HepG2 (cell line): ENCODE results near the gene PAFAH1B1. TPM values are rescaled to one million over a fixed set of nuclear protein-coding genes. Genes with fewer than 3 reads are reported as not detected.
A peak's percentile ranks its signal among the peaks of the same experiment; 100 is the strongest.

ENCODE experiments used
- FOSL2 ChIP-seq: sonication (generic); formaldehyde crosslinking; IDR thresholded peaks from 2 replicates; pipeline ENCODE4 v1.4.0; 2020; ENCODE audit warnings: missing genetic modification reagents
- HDAC2 ChIP-seq: sonication (generic); formaldehyde crosslinking; IDR thresholded peaks from 2 replicates; pipeline ENCODE4 v1.4.0; 2020; ENCODE audit warnings: missing genetic modification reagents
- HNRNPK ChIP-seq: fragments of 200-400 bp; formaldehyde crosslinking; IDR thresholded peaks from 2 replicates; pipeline ENCODE4 v1.6.1; 2018; ENCODE audit warnings: low read length, low read depth, moderate library complexity, mild to moderate bottlenecking; ENCODE audit not compliant: poor library complexity, severe bottlenecking
- IRX3 ChIP-seq: sonication (generic); formaldehyde crosslinking; IDR thresholded peaks from 2 replicates; pipeline ENCODE4 v1.8.1; 2023; ENCODE audit warnings: mild to moderate bottlenecking, low read depth, missing genetic modification reagents, borderline replicate concordance
- MAZ ChIP-seq, 2 experiments: sonication (generic) in 1 of 2; formaldehyde crosslinking in 1 of 2; IDR thresholded peaks; 2 replicates each; pipeline versions ENCODE4 v1.5.0 to v1.6.1; 2012 to 2020; ENCODE audit warnings: low read depth in 2 of 2, mild to moderate bottlenecking in 2 of 2, borderline replicate concordance in 1 of 2, improper control_type of control experiment in 1 of 2, low read length in 1 of 2, missing genetic modification reagents in 1 of 2, moderate library complexity in 1 of 2
- MBNL3 ChIP-seq: fragments of 250-450 bp; sonication (Bioruptor Pico); conservative IDR thresholded peaks from 2 replicates; pipeline ENCODE4 v1.8.0; 2022; ENCODE audit warnings: mild to moderate bottlenecking, inconsistent platforms
- MXI1 ChIP-seq: IDR thresholded peaks from 3 replicates; pipeline ENCODE4 v1.6.1; 2012; ENCODE audit warnings: low read depth, low read length, inconsistent platforms, borderline replicate concordance
- MZF1 ChIP-seq: sonication (generic); formaldehyde crosslinking; IDR thresholded peaks from 2 replicates; pipeline ENCODE4 v1.8.1; 2023; ENCODE audit warnings: mild to moderate bottlenecking, missing genetic modification reagents, borderline replicate concordance
- PAF1 ChIP-seq: IDR thresholded peaks from 2 replicates; pipeline ENCODE4 v1.6.1; 2016; ENCODE audit warnings: missing genetic modification reagents, missing compliant biosample characterization
- PHF20 ChIP-seq: sonication (generic); formaldehyde crosslinking; IDR thresholded peaks from 2 replicates; pipeline ENCODE4 v1.5.0; 2020; ENCODE audit warnings: mild to moderate bottlenecking, missing genetic modification reagents
- RARA ChIP-seq: IDR thresholded peaks from 2 replicates; pipeline ENCODE4 v1.6.1; 2016; ENCODE audit warnings: missing genetic modification reagents, missing compliant biosample characterization
- SIX4 ChIP-seq: sonication (generic); formaldehyde crosslinking; IDR thresholded peaks from 2 replicates; pipeline ENCODE4 v1.4.0; 2020; ENCODE audit warnings: missing genetic modification reagents
- SP5 ChIP-seq: IDR thresholded peaks from 2 replicates; pipeline ENCODE4 v1.6.1; 2016; ENCODE audit warnings: low read depth, borderline replicate concordance
- ZNF160 ChIP-seq: sonication (generic); formaldehyde crosslinking; IDR thresholded peaks from 2 replicates; pipeline ENCODE4 v1.8.0; 2022; ENCODE audit warnings: mild to moderate bottlenecking, inconsistent platforms, missing genetic modification reagents
- ZNF260 ChIP-seq: sonication (generic); formaldehyde crosslinking; IDR thresholded peaks from 2 replicates; pipeline ENCODE4 v1.4.0; 2020; ENCODE audit warnings: missing genetic modification reagents, low read depth, mild to moderate bottlenecking, borderline replicate concordance
- ZNF3 ChIP-seq: IDR thresholded peaks from 2 replicates; pipeline ENCODE4 v1.7.0; 2017; ENCODE audit warnings: inconsistent platforms
- ZNF343 ChIP-seq: sonication (generic); formaldehyde crosslinking; IDR thresholded peaks from 2 replicates; pipeline ENCODE4 v1.4.0; 2020; ENCODE audit warnings: mild to moderate bottlenecking, missing genetic modification reagents
- ZNF720 ChIP-seq: sonication (generic); formaldehyde crosslinking; IDR thresholded peaks from 2 replicates; pipeline ENCODE4 v1.4.0; 2020; ENCODE audit warnings: missing genetic modification reagents
- polyA plus RNA-seq, 8 experiments: library from polyadenylated mRNA; depleted of rRNA in 3 of 8; stranded (reverse) in 7 of 8; unstranded in 1 of 8; fragments of >200 nt; fragmentation: Illumina TruSeq in 4 of 8; extraction: Trizol in 4 of 8; gene quantifications; 2 replicates each; pipeline versions ENCODE4 v1.2.1 to v1.2.3, GENCODE V29; 2011 to 2016; ENCODE audit warnings: low read depth in 4 of 8, missing spikeins in 1 of 8, mixed read lengths in 1 of 8; ENCODE audit not compliant: insufficient read depth in 1 of 8
- total RNA-seq, 5 experiments: library from RNA; depleted of rRNA; stranded (reverse); fragments of >200 nt; fragmentation: Illumina TruSeq; extraction: Trizol; gene quantifications; 2 replicates each; pipeline ENCODE4 v1.2.3, GENCODE V29; 2016; ENCODE audit warnings: low read depth in 1 of 5
- TF ChIP-seq, protein P1 (sequence below): sonication (generic); formaldehyde crosslinking; IDR thresholded peaks from 2 replicates; pipeline ENCODE4 v1.4.0; 2020; ENCODE audit warnings: missing genetic modification reagents
- TF ChIP-seq, protein P2 (sequence below): sonication (generic); formaldehyde crosslinking; IDR thresholded peaks from 2 replicates; pipeline ENCODE4 v1.4.0; 2020; ENCODE audit warnings: missing genetic modification reagents
- TF ChIP-seq, protein P3 (sequence below): sonication (generic); formaldehyde crosslinking; IDR thresholded peaks from 2 replicates; pipeline ENCODE4 v1.9.0; 2022; ENCODE audit warnings: low read depth, missing genetic modification reagents
- TF ChIP-seq, protein P4 (sequence below): fragments of 450-650 bp; IDR thresholded peaks from 2 replicates; pipeline ENCODE4 v1.6.1; 2017

Gene PAFAH1B1
- total and polyA plus RNA-seq, 2 of the 13 experiments (the other 11 are each of a cell fraction or from before 2014, with no cell fraction given): 46.0 to 64.9 TPM

DNA sequence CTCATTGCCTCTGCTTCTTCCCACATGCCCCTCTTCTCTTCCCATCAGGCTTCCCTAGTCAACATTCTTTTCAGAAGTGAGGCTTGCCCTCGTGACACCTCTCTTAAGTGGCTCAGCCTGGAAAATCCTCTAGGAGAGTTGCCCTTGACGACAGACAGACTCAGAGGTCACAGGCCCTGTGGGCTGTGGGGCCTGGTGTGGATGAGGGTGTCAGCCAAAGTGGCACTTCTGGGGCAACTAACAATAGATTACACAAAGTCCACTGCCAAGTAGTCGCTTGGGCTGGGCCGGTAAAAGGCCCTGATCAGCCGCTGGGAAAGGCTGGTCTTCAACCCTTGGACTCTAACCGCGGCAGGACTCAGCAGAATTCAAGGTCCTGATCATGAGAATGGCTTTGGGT lies 48.1 kb upstream of the PAFAH1B1 start (continued):
- no peak for TF ChIP-seq MAZ (IDR thresholded peaks at IDR 0.05; ENCODE audit: borderline replicate concordance, low read depth, low read length)
- TF ChIP-seq MAZ (CRISPR knock-in tag; IDR thresholded peaks at IDR 0.05; ENCODE audit: low read depth): no peak
- TF ChIP-seq RARA: no peak
- no peak for TF ChIP-seq ZNF720 (CRISPR knock-in tag)
- TF ChIP-seq ZNF3 (CRISPR knock-in tag): no peak
- TF ChIP-seq, protein P1, sequence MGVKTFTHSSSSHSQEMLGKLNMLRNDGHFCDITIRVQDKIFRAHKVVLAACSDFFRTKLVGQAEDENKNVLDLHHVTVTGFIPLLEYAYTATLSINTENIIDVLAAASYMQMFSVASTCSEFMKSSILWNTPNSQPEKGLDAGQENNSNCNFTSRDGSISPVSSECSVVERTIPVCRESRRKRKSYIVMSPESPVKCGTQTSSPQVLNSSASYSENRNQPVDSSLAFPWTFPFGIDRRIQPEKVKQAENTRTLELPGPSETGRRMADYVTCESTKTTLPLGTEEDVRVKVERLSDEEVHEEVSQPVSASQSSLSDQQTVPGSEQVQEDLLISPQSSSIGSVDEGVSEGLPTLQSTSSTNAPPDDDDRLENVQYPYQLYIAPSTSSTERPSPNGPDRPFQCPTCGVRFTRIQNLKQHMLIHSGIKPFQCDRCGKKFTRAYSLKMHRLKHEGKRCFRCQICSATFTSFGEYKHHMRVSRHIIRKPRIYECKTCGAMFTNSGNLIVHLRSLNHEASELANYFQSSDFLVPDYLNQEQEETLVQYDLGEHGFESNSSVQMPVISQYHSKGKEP (CRISPR knock-in tag): no peak
- TF ChIP-seq MBNL3 (CRISPR knock-in tag): no peak
- no peak for TF ChIP-seq MZF1 (CRISPR knock-in tag)
- TF ChIP-seq PHF20 (CRISPR knock-in tag): no peak
- no peak for TF ChIP-seq HNRNPK
- TF ChIP-seq, protein P2, sequence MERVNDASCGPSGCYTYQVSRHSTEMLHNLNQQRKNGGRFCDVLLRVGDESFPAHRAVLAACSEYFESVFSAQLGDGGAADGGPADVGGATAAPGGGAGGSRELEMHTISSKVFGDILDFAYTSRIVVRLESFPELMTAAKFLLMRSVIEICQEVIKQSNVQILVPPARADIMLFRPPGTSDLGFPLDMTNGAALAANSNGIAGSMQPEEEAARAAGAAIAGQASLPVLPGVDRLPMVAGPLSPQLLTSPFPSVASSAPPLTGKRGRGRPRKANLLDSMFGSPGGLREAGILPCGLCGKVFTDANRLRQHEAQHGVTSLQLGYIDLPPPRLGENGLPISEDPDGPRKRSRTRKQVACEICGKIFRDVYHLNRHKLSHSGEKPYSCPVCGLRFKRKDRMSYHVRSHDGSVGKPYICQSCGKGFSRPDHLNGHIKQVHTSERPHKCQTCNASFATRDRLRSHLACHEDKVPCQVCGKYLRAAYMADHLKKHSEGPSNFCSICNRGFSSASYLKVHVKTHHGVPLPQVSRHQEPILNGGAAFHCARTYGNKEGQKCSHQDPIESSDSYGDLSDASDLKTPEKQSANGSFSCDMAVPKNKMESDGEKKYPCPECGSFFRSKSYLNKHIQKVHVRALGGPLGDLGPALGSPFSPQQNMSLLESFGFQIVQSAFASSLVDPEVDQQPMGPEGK (CRISPR knock-in tag): no peak
- TF ChIP-seq HDAC2 (CRISPR knock-in tag): 0 out of 2 replicates have a peak, but pooled peaks have one; percentile 26
- no peak for TF ChIP-seq ZNF260 (CRISPR knock-in tag)
- TF ChIP-seq MXI1: no peak; the same call in 2 of the 3 replicates
- TF ChIP-seq SIX4 (CRISPR knock-in tag): no peak
- no peak for TF ChIP-seq ZNF343 (CRISPR knock-in tag)
- TF ChIP-seq, protein P3, sequence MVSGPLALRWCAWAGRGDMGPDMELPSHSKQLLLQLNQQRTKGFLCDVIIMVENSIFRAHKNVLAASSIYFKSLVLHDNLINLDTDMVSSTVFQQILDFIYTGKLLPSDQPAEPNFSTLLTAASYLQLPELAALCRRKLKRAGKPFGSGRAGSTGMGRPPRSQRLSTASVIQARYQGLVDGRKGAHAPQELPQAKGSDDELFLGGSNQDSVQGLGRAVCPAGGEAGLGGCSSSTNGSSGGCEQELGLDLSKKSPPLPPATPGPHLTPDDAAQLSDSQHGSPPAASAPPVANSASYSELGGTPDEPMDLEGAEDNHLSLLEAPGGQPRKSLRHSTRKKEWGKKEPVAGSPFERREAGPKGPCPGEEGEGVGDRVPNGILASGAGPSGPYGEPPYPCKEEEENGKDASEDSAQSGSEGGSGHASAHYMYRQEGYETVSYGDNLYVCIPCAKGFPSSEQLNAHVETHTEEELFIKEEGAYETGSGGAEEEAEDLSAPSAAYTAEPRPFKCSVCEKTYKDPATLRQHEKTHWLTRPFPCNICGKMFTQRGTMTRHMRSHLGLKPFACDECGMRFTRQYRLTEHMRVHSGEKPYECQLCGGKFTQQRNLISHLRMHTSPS (CRISPR knock-in tag): peak; percentile 78; the same call in 1 of the 2 replicates
- TF ChIP-seq PAF1 (CRISPR knock-in tag): no peak
- TF ChIP-seq ZNF160 (CRISPR knock-in tag): no peak
- TF ChIP-seq FOSL2 (CRISPR knock-in tag): no peak
- TF ChIP-seq IRX3 (CRISPR knock-in tag): no peak
- TF ChIP-seq, protein P4, sequence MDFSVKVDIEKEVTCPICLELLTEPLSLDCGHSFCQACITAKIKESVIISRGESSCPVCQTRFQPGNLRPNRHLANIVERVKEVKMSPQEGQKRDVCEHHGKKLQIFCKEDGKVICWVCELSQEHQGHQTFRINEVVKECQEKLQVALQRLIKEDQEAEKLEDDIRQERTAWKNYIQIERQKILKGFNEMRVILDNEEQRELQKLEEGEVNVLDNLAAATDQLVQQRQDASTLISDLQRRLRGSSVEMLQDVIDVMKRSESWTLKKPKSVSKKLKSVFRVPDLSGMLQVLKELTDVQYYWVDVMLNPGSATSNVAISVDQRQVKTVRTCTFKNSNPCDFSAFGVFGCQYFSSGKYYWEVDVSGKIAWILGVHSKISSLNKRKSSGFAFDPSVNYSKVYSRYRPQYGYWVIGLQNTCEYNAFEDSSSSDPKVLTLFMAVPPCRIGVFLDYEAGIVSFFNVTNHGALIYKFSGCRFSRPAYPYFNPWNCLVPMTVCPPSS: no peak
- no peak for TF ChIP-seq SP5 (CRISPR knock-in tag)
